B cell (primary cell): ENCODE measurements around the gene SPRR1A. TPM values are rescaled to one million over a fixed set of nuclear protein-coding genes. Genes with fewer than 3 reads are reported as not detected.

ENCODE experiments used
- ATAC-seq: fragments of 200-7000 bp; cut with Tn5 transposase; one replicate; pipeline ENCODE4 v1.10.0; 2021; ENCODE audit warnings: low read depth, mild to moderate bottlenecking, moderate number of reproducible peaks, moderate library complexity
- CTCF ChIA-PET: fragments of 350-600 bp; sonication (Branson Sonifier 250); formaldehyde crosslinking; loops from one replicate; lab custom pipeline; 2021; ENCODE audit warnings: antibody characterized with exemption, inconsistent platforms; lab: Charles Lee
- POLR2A ChIA-PET: fragments of 350-600 bp; sonication (Branson Sonifier 250); formaldehyde crosslinking; loops from one replicate; lab custom pipeline; 2021; ENCODE audit warnings: antibody characterized with exemption; lab: Charles Lee
- DNase-seq: peaks from one replicate; pipeline ENCODE4 v3.0.0; 2013
- H2AFZ ChIP-seq: 2 replicates; pipeline ENCODE4 v1.6.1; 2012; ENCODE audit warnings: mild to moderate bottlenecking, low read depth, low read length; ENCODE audit not compliant: insufficient read depth, poor library complexity, severe bottlenecking
- H3K27ac ChIP-seq, 2 donors: 1 replicate in 1 of 2; 2 replicates in 1 of 2; pipeline ENCODE4 v1.5.1; 2012 to 2013; ENCODE audit warnings: low read length in 2 of 2, mild to moderate bottlenecking in 2 of 2, moderate library complexity in 1 of 2
- H3K27me3 ChIP-seq, 4 experiments: fragments of 200-600 bp in 1 of 4; sonication (generic) in 1 of 4; replicated peaks in 1 of 4; 1 replicate in 2 of 4; 2 replicates in 2 of 4; pipeline versions ENCODE4 v1.6.1 to v1.7.0; 2013 to 2016; ENCODE audit warnings: low read length in 3 of 4, mild to moderate bottlenecking in 2 of 4, mixed read lengths in 1 of 4, moderate library complexity in 1 of 4; ENCODE audit not compliant: insufficient read depth in 4 of 4, control insufficient read depth in 3 of 4; ENCODE audit errors: control extremely low read depth in 1 of 4
- H3K36me3 ChIP-seq, 2 experiments: replicated peaks in 1 of 2; 1 replicate in 1 of 2; 2 replicates in 1 of 2; pipeline versions ENCODE4 v1.6.1 to v1.7.1; 2013; ENCODE audit warnings: low read length in 1 of 2; ENCODE audit not compliant: insufficient read depth in 2 of 2, control insufficient read depth in 1 of 2; ENCODE audit errors: control extremely low read depth in 1 of 2, extremely low read depth in 1 of 2
- H3K4me1 ChIP-seq, 2 donors: fragments of 200-600 bp in 1 of 2; sonication (generic) in 1 of 2; 1 replicate in 1 of 2; 2 replicates in 1 of 2; pipeline versions ENCODE4 v1.5.1 to v1.6.1; 2013 to 2017; ENCODE audit warnings: low read length in 2 of 2; ENCODE audit not compliant: control insufficient read depth in 2 of 2, insufficient read depth in 2 of 2
- H3K4me2 ChIP-seq: replicated peaks from 2 replicates; pipeline ENCODE3; 2012; ENCODE audit warnings: mild to moderate bottlenecking, low read depth, low read length; ENCODE audit not compliant: poor library complexity, severe bottlenecking
- H3K4me3 ChIP-seq, 5 experiments: fragments of 200-600 bp in 1 of 5; sonication (generic) in 1 of 5; 1 replicate in 3 of 5; 2 replicates in 2 of 5; pipeline versions ENCODE4 v1.5.1 to v1.7.0; 2011 to 2016; ENCODE audit warnings: low read length in 4 of 5, mild to moderate bottlenecking in 4 of 5, low read depth in 2 of 5, control low read depth in 1 of 5, moderate library complexity in 1 of 5; ENCODE audit not compliant: insufficient read depth in 1 of 5; ENCODE audit errors: control extremely low read depth in 1 of 5, extremely low read depth in 1 of 5
- H3K79me2 ChIP-seq: fragments of 200-600 bp; sonication (generic); one replicate; pipeline ENCODE4 v1.6.0; 2016; ENCODE audit warnings: low read length; ENCODE audit not compliant: control insufficient read depth, insufficient read depth
- H3K9ac ChIP-seq: fragments of 200-600 bp; sonication (generic); 2 replicates; pipeline ENCODE4 v1.6.1; 2017; ENCODE audit warnings: mild to moderate bottlenecking, low read length, moderate library complexity
- H3K9me3 ChIP-seq, 3 donors: one replicate each; pipeline versions ENCODE4 v1.6.1 to v1.7.1; 2013; ENCODE audit warnings: low read length in 2 of 3; ENCODE audit not compliant: control insufficient read depth in 2 of 3, insufficient read depth in 1 of 3; ENCODE audit errors: control extremely low read depth in 1 of 3
- H4K20me1 ChIP-seq: 2 replicates; pipeline ENCODE4 v1.6.0; 2012; ENCODE audit warnings: mild to moderate bottlenecking, low read length; ENCODE audit not compliant: insufficient read depth, control insufficient read depth, poor library complexity, severe bottlenecking
- H3K27ac Mint-ChIP-seq: one replicate; pipeline ENCODE4 v1.8.0; 2021; ENCODE audit warnings: mixed read lengths
- H3K27me3 Mint-ChIP-seq: one replicate; pipeline ENCODE4 v1.8.0; 2021; ENCODE audit warnings: mixed read lengths
- H3K4me1 Mint-ChIP-seq: one replicate; pipeline ENCODE4 v1.8.0; 2021; ENCODE audit warnings: mixed read lengths
- H3K4me3 Mint-ChIP-seq: one replicate; pipeline ENCODE4 v1.8.0; 2021; ENCODE audit warnings: mixed read lengths
- H3K9me3 Mint-ChIP-seq: one replicate; pipeline ENCODE4 v1.8.0; 2022; ENCODE audit warnings: mixed read lengths; ENCODE audit not compliant: insufficient read depth
- CTCF ChIP-seq: fragments of 200-600 bp; IDR thresholded peaks from one replicate; pipeline ENCODE4 v1.8.0; 2022; ENCODE audit warnings: antibody characterized with exemption, mild to moderate bottlenecking
- EZH2 ChIP-seq: IDR thresholded peaks from 2 replicates; pipeline ENCODE4 v1.6.1; 2012; ENCODE audit warnings: borderline replicate concordance, low read depth, mild to moderate bottlenecking, moderate library complexity, low read length; ENCODE audit not compliant: insufficient read depth, poor library complexity, severe bottlenecking
- WGBS: methylation state at CpG from one replicate; pipeline ENCODE4 v1.1.5; 2013; ENCODE audit warnings: missing lambda C conversion rate; ENCODE audit not compliant: insufficient coverage; 5-methylcytosine and 5-hydroxymethylcytosine counted together
- intact Hi-C: fragments of 100-400 bp; cut with micrococcal nuclease; formaldehyde crosslinking; loops from one replicate; pipeline ENCODE4 v1.10.0; 2022
- polyA plus RNA-seq: library from polyadenylated mRNA; depleted of rRNA; stranded (reverse); fragments of >200 nt; gene quantifications from 2 replicates; pipeline ENCODE4 v1.2.3, GENCODE V29; 2012
- total RNA-seq, 2 donors: library from RNA; stranded (reverse); fragments of 120-200 nt in 1 of 2; gene quantifications; 1 replicate in 1 of 2; 2 replicates in 1 of 2; pipeline versions ENCODE4 v1.2.3 to v1.2.4, GENCODE V29; 2013 to 2022

The SPRR1A gene
- total and polyA plus RNA-seq, 2 donors (not counting 1 experiment from before 2014, with no cell fraction given), result not detected

- H3K27ac Mint-ChIP-seq, result no peak overlapping the region
These were observed 15.6 kb upstream of the SPRR1A start for GRCh38 chr1:152968248-152968647.

GRCh38 chr1:152969036-152969435 is 14.8 kb upstream of the SPRR1A start:
- peaks cover 36% of the 10 kb centered on the region for H3K27me3 Mint-ChIP-seq
- DNase-seq, result no peak
- ChIA-PET CTCF (no interaction called here), POLR2A (no interaction called here)
- peaks cover 0 to 8% (median 2%) of the 10 kb centered on the region in 4 experiments for H3K27me3 ChIP-seq
- no peak overlapping the region for H3K9ac ChIP-seq
- H3K27ac ChIP-seq, result no peak overlapping the region
- intact Hi-C loops, result no loop called here
- no peak overlapping the region for H2AFZ ChIP-seq
- no peak for ATAC-seq
- H3K4me1 ChIP-seq, result no peaks in the 10 kb centered on the region
- H3K4me3 ChIP-seq, result no peak overlapping the region
- H3K4me2 ChIP-seq, result no peak overlapping the region
- no peaks in the 10 kb centered on the region for H4K20me1 ChIP-seq
- no peaks in the 10 kb centered on the region for H3K36me3 ChIP-seq
- H3K4me3 Mint-ChIP-seq, result no peak overlapping the region
- no peaks in the 10 kb centered on the region for H3K9me3 Mint-ChIP-seq
- TF ChIP-seq CTCF (no peak), EZH2 (no peak)
- no peaks in the 10 kb centered on the region for H3K9me3 ChIP-seq
- 73% methylated on average over 2 of the region's 2 CpGs for WGBS
- H3K27ac Mint-ChIP-seq, result no peak overlapping the region
- no peaks in the 10 kb centered on the region for H3K4me1 Mint-ChIP-seq
- no peaks in the 10 kb centered on the region for H3K79me2 ChIP-seq

More at GRCh38 chr1:152968248-152968647, 15.6 kb upstream of the SPRR1A start:
- no peaks in the 10 kb centered on the region for H3K4me1 Mint-ChIP-seq
- no peaks in the 10 kb centered on the region for H3K36me3 ChIP-seq
- no peak for TF ChIP-seq CTCF
- TF ChIP-seq EZH2, result no peak
- no peak overlapping the region for H3K4me2 ChIP-seq
- H3K9ac ChIP-seq, result no peak overlapping the region
- WGBS, result 79% methylated on average over 2 of the region's 2 CpGs
- DNase-seq (no peak), ATAC-seq (no peak)
- intact Hi-C loops, result no loop called here
- no peak overlapping the region for H3K27ac ChIP-seq
- no peak overlapping the region for H3K4me3 ChIP-seq
- H3K4me3 Mint-ChIP-seq, result no peak overlapping the region
- H2AFZ ChIP-seq, result no peak overlapping the region
- no peaks in the 10 kb centered on the region for H3K79me2 ChIP-seq
- H4K20me1 ChIP-seq, result no peaks in the 10 kb centered on the region
- H3K4me1 ChIP-seq, result no peaks in the 10 kb centered on the region
- no peaks in the 10 kb centered on the region for H3K9me3 ChIP-seq
- H3K9me3 Mint-ChIP-seq, result no peaks in the 10 kb centered on the region
- ChIA-PET POLR2A (no interaction called here), CTCF (no interaction called here)
- H3K27me3 ChIP-seq, result peaks cover 0 to 5% (median 2%) of the 10 kb centered on the region in 4 experiments
- peaks cover 36% of the 10 kb centered on the region for H3K27me3 Mint-ChIP-seq
